HG02885 (cell line): ENCODE data around the gene LTV1.
"Not testable (repeated sequence)": the region's sequence is repeated elsewhere in the genome, so short reads cannot be mapped to it uniquely, and the experiment has no call there.

Experiments
- ATAC-seq: cut with Tn5 transposase; IDR thresholded peaks from one replicate; pipeline ENCODE4 v1.9.1; 2021; ENCODE audit warnings: mild to moderate bottlenecking; ENCODE audit not compliant: unreplicated experiment, poor library complexity

Gene LTV1

GRCh38 chr6:143840595-143841265 is 2.4 kb upstream of the LTV1 start:
- ATAC-seq, result no peak

- ATAC-seq, result no peak
These were observed 657 bp upstream of the LTV1 start for GRCh38 chr6:143842461-143842901.

GRCh38 chr6:143843677-143843999 is 500 bp downstream of the LTV1 start:
- peak; percentile 8 for ATAC-seq

- ATAC-seq, result no peak
These were observed 868 bp downstream of the LTV1 start for GRCh38 chr6:143844006-143844405.

- no peak for ATAC-seq
These were observed 1.9 kb downstream of the LTV1 start for GRCh38 chr6:143845033-143845432.

GRCh38 chr6:143851706-143852105 is 8.6 kb downstream of the LTV1 start:
- not testable (repeated sequence) for ATAC-seq

GRCh38 chr6:143855057-143855456 is 11.9 kb downstream of the LTV1 start:
- not testable (repeated sequence) for ATAC-seq

- ATAC-seq, result not testable (repeated sequence)
These were observed 13.6 kb downstream of the LTV1 start for GRCh38 chr6:143856762-143857161.

- no peak for ATAC-seq
These were observed 14.5 kb downstream of the LTV1 start for GRCh38 chr6:143857651-143858050.

- no peak for ATAC-seq
These were observed 16.9 kb downstream of the LTV1 start for GRCh38 chr6:143859891-143860660.

- ATAC-seq, result no peak
These were observed 20.6 kb downstream of the LTV1 start for GRCh38 chr6:143863771-143864170.

GRCh38 chr6:143864234-143864633 is 21.1 kb downstream of the LTV1 start, which contains the start of gene ZC2HC1B:
Gene ZC2HC1B (plus strand): TSS chr6:143864474. CDS start chr6:143864540, 66 bp downstream.
- no peak for ATAC-seq

- ATAC-seq, result no peak
These were observed 24.1 kb downstream of the LTV1 start for GRCh38 chr6:143867236-143867635.

GRCh38 chr6:143868808-143869207 is 25.7 kb downstream of the LTV1 start:
- not testable (repeated sequence) for ATAC-seq

- ATAC-seq, result not testable (repeated sequence)
These were observed 28.1 kb downstream of the LTV1 start for GRCh38 chr6:143871202-143871730.

- peak; percentile 97 for ATAC-seq
These were observed 29.1 kb downstream of the LTV1 start for GRCh38 chr6:143872201-143872600.

GRCh38 chr6:143873600-143873999 is 30.5 kb downstream of the LTV1 start:
- not testable (repeated sequence) for ATAC-seq

- ATAC-seq, result not testable (repeated sequence)
These were observed 31.4 kb downstream of the LTV1 start for GRCh38 chr6:143874503-143874902.

- no peak for ATAC-seq
These were observed 34.6 kb downstream of the LTV1 start for GRCh38 chr6:143877584-143878271.

- ATAC-seq, result no peak
These were observed 35.2 kb downstream of the LTV1 start for GRCh38 chr6:143878272-143878760.

- ATAC-seq, result no peak
These were observed 37.3 kb downstream of the LTV1 start for GRCh38 chr6:143880412-143880811.
